Aorta (tissue), 5 donors: Measurements from ENCODE around the gene MFSD6. TPM values are rescaled to one million over a fixed set of nuclear protein-coding genes. Genes with fewer than 3 reads are reported as not detected.

Experiments used
- ATAC-seq: fragments of 200-7000 bp; cut with Tn5 transposase; one replicate; pipeline ENCODE4 v1.9.1; 2022; ENCODE audit warnings: moderate library complexity; ENCODE audit not compliant: low FRiP score
- DNase-seq, 2 donors: peaks; one replicate each; pipeline ENCODE4 v3.0.0-alpha.2; 2020
- H3K27ac ChIP-seq, 2 donors: one replicate each; pipeline ENCODE4 v1.5.1; 2013; ENCODE audit warnings: low read length in 2 of 2, mild to moderate bottlenecking in 2 of 2, moderate library complexity in 2 of 2, control low read depth in 1 of 2, inconsistent platforms in 1 of 2, low read depth in 1 of 2
- H3K27me3 ChIP-seq, 2 donors: one replicate each; pipeline ENCODE4 v1.6.1; 2013; ENCODE audit warnings: control low read depth in 1 of 2, low read length in 1 of 2, mild to moderate bottlenecking in 1 of 2, moderate library complexity in 1 of 2; ENCODE audit not compliant: insufficient read depth in 2 of 2, control insufficient read depth in 1 of 2
- H3K36me3 ChIP-seq, 2 donors: one replicate each; pipeline ENCODE4 v1.6.1; 2013; ENCODE audit warnings: control low read depth in 1 of 2, low read length in 1 of 2, mild to moderate bottlenecking in 1 of 2; ENCODE audit not compliant: insufficient read depth in 2 of 2, control insufficient read depth in 1 of 2
- H3K4me1 ChIP-seq, 2 donors: one replicate each; pipeline ENCODE4 v1.6.1; 2013; ENCODE audit warnings: low read length in 2 of 2, control low read depth in 1 of 2, mild to moderate bottlenecking in 1 of 2, moderate library complexity in 1 of 2; ENCODE audit not compliant: insufficient read depth in 2 of 2, control insufficient read depth in 1 of 2
- H3K4me3 ChIP-seq, 2 donors: one replicate each; pipeline ENCODE4 v1.5.1; 2013; ENCODE audit warnings: low read length in 2 of 2, control low read depth in 1 of 2, mild to moderate bottlenecking in 1 of 2
- H3K9me3 ChIP-seq: one replicate; pipeline ENCODE4 v1.6.1; 2013; ENCODE audit warnings: mild to moderate bottlenecking, low read length; ENCODE audit not compliant: control insufficient read depth
- WGBS, 2 donors: extraction: QIAGEN DNeasy Blood & Tissue Kit; methylation state at CpG; one replicate each; pipeline ENCODE4 v1.1.7; 2013; 5-methylcytosine and 5-hydroxymethylcytosine counted together
- intact Hi-C, 2 donors: fragments of 100-400 bp; cut with DNase I; formaldehyde crosslinking; loops; one replicate each; pipeline versions ENCODE4 v1.14.2 to v1.15.0; 2022
- polyA plus RNA-seq, 2 donors: library from polyadenylated mRNA; stranded (reverse); fragments of 200-250 nt; gene quantifications; one replicate each; pipeline ENCODE4 v1.2.3, GENCODE V29; 2013
- total RNA-seq, 2 donors: library from RNA; stranded (reverse); fragmentation: NEBNext Ultra II Directional; extraction: Animal tissue kit (Norgen Biotek cat#: 25700); gene quantifications; one replicate each; pipeline ENCODE4 v1.2.1, GENCODE V29; 2021
- donor health status: healthy with polysubstance abuse.
- donor health status: Bipolar disorder and iron deficiency.
- donor health status: DM: no; HTN: no; CAD: no.
- donor health status: DM: no; HTN: no; CAD: no.
- donor health status: DM: yes; HTN: yes; CAD: no.

MFSD6 gene
- total and polyA plus RNA-seq, 4 donors: 10.1 to 21.5 (median 16.8) TPM

- no peak overlapping the region for H3K27ac ChIP-seq
- ATAC-seq: no peak
Observed at GRCh38 chr2:190396271-190396670, 11.9 kb upstream of the MFSD6 start.

GRCh38 chr2:190402986-190403603 lies 5.1 kb upstream of the MFSD6 start:
- Histone ChIP-seq H3K27ac (no peak overlapping the region), H3K4me3 (no peak overlapping the region), H3K36me3 (no peaks in the 10 kb centered on the region), H3K9me3 (no peaks in the 10 kb centered on the region), H3K27me3 (no peaks in the 10 kb centered on the region), H3K4me1 (no peaks in the 10 kb centered on the region)
- WGBS, 2 donors: 47 to 60% methylated on average over 5 of the region's 5 CpGs
- intact Hi-C loops: no loop called here
- no peak for DNase-seq
- ATAC-seq: no peak

More at GRCh38 chr2:190396271-190396670, 11.9 kb upstream of the MFSD6 start:
- no peak for DNase-seq
- no peaks in the 10 kb centered on the region for H3K9me3 ChIP-seq
- H3K27me3 ChIP-seq: no peaks in the 10 kb centered on the region
- WGBS, 2 donors: 74 to 80% methylated on average over 2 of the region's 2 CpGs
- H3K36me3 ChIP-seq: no peaks in the 10 kb centered on the region
- intact Hi-C loops: no loop called here
- no peak overlapping the region for H3K4me3 ChIP-seq
- H3K4me1 ChIP-seq: no peaks in the 10 kb centered on the region

GRCh38 chr2:190404487-190404886 lies 3.7 kb upstream of the MFSD6 start:
- Histone ChIP-seq H3K4me3 (no peak overlapping the region), H3K9me3 (no peaks in the 10 kb centered on the region), H3K36me3 (no peaks in the 10 kb centered on the region), H3K27ac (no peak overlapping the region), H3K27me3 (no peaks in the 10 kb centered on the region), H3K4me1 (no peaks in the 10 kb centered on the region)
- ATAC-seq (no peak), DNase-seq (no peak)
- intact Hi-C loops: no loop called here

GRCh38 chr2:190405070-190405469 lies 3.1 kb upstream of the MFSD6 start:
- H3K27ac ChIP-seq: no peak overlapping the region
- WGBS, 2 donors: 97 to 100% methylated on average over 3 of the region's 3 CpGs
- intact Hi-C loops: no loop called here

GRCh38 chr2:190405995-190406394 lies 2.2 kb upstream of the MFSD6 start:
- no peak overlapping the region for H3K27ac ChIP-seq
- intact Hi-C loops: no loop called here

More at GRCh38 chr2:190405070-190405469, 3.1 kb upstream of the MFSD6 start:
- H3K27me3 ChIP-seq: no peaks in the 10 kb centered on the region
- H3K4me3 ChIP-seq: no peak overlapping the region
- no peak for DNase-seq
- H3K9me3 ChIP-seq: no peaks in the 10 kb centered on the region
- H3K36me3 ChIP-seq: no peaks in the 10 kb centered on the region
- no peak for ATAC-seq
- H3K4me1 ChIP-seq: no peaks in the 10 kb centered on the region

GRCh38 chr2:190406805-190407204 lies 1.4 kb upstream of the MFSD6 start:
- no peak for DNase-seq
- Histone ChIP-seq H3K27me3 (no peaks in the 10 kb centered on the region), H3K4me1 (no peaks in the 10 kb centered on the region), H3K9me3 (no peaks in the 10 kb centered on the region), H3K27ac (no peak overlapping the region), H3K4me3 (no peak overlapping the region), H3K36me3 (no peaks in the 10 kb centered on the region)
- ATAC-seq: no peak
- 88 to 90% methylated on average over 4 of the region's 4 CpGs for WGBS, 2 donors
- intact Hi-C loops: no loop called here

More at GRCh38 chr2:190405995-190406394, 2.2 kb upstream of the MFSD6 start:
- DNase-seq (no peak), ATAC-seq (no peak)
- 82 to 85% methylated on average over 3 of the region's 3 CpGs for WGBS, 2 donors
- no peaks in the 10 kb centered on the region for H3K9me3 ChIP-seq
- no peaks in the 10 kb centered on the region for H3K4me1 ChIP-seq
- no peak overlapping the region for H3K4me3 ChIP-seq
- no peaks in the 10 kb centered on the region for H3K36me3 ChIP-seq
- H3K27me3 ChIP-seq: no peaks in the 10 kb centered on the region

GRCh38 chr2:190407246-190407661 lies 901 bp upstream of the MFSD6 start:
- H3K27ac ChIP-seq: no peak overlapping the region
- H3K4me1 ChIP-seq: no peaks in the 10 kb centered on the region
- no peak for DNase-seq
- 63 to 65% methylated on average over 11 of the region's 11 CpGs for WGBS, 2 donors
- no peaks in the 10 kb centered on the region for H3K27me3 ChIP-seq
- no peak for ATAC-seq
- H3K36me3 ChIP-seq: no peaks in the 10 kb centered on the region
- no peak overlapping the region for H3K4me3 ChIP-seq
- no peaks in the 10 kb centered on the region for H3K9me3 ChIP-seq
- intact Hi-C loops: no loop called here

GRCh38 chr2:190408538-190409271 lies 550 bp downstream of the MFSD6 start:
- no peaks in the 10 kb centered on the region for H3K27me3 ChIP-seq
- intact Hi-C loops: no loop called here
- no peaks in the 10 kb centered on the region for H3K36me3 ChIP-seq
- H3K4me1 ChIP-seq: no peaks in the 10 kb centered on the region
- H3K27ac ChIP-seq: no peak overlapping the region
- peak; percentile 77 for ATAC-seq
- peak; percentile 65 to 86 for DNase-seq
- peak overlapping the region; percentile 74 to 93 for H3K4me3 ChIP-seq
- no peaks in the 10 kb centered on the region for H3K9me3 ChIP-seq
- 2% methylated on average over 40 to 54 of the region's 54 CpGs for WGBS, 2 donors

- Histone ChIP-seq H3K27me3 (no peaks in the 10 kb centered on the region), H3K27ac (no peak overlapping the region), H3K4me1 (no peaks in the 10 kb centered on the region), H3K4me3 (no peak overlapping the region), H3K9me3 (no peaks in the 10 kb centered on the region), H3K36me3 (no peaks in the 10 kb centered on the region)
- no peak for DNase-seq
- 85 to 95% methylated on average over 2 of the region's 2 CpGs for WGBS, 2 donors
- no peak for ATAC-seq
- intact Hi-C loops: no loop called here
Observed at GRCh38 chr2:190409616-190410015, 1.5 kb downstream of the MFSD6 start.
